HepG2 (cell line): ENCODE data around the gene PUS7. TPM values are rescaled to one million over a fixed set of nuclear protein-coding genes. Genes with fewer than 3 reads are reported as not detected.

Experiments used
- ATAC-seq: fragments of 200-7000 bp; cut with Tn5 transposase; 3 replicates; pipeline ENCODE4 v1.9.1; 2020; ENCODE audit warnings: mild to moderate bottlenecking, moderate library complexity
- BruUV-seq: library from RNA; stranded (reverse); fragments of 400-500 nt; replicated peaks from 2 replicates; lab custom pipeline; 2021; lab: Mats Ljungman, UMichigan
- CTCF ChIA-PET: fragments of 300-600 bp; formaldehyde crosslinking; extraction: SDS; loops from one replicate; lab custom pipeline; 2021; ENCODE audit warnings: low total read pairs, inconsistent platforms, low intra/inter-chr PET ratio; lab: Yijun Ruan, JAX
- POLR2A ChIA-PET: fragments of 350-600 bp; sonication (Branson Sonifier 250); formaldehyde crosslinking; loops from one replicate; lab custom pipeline; 2020; ENCODE audit warnings: antibody characterized with exemption, inconsistent platforms; lab: Yijun Ruan, JAX
- DNase-seq: peaks from one replicate; pipeline ENCODE4 v3.0.0-alpha.2; 2015; ENCODE audit warnings: low spot score
- FAIRE-seq: peaks from 3 replicates; lab custom pipeline; 2011; peaks lifted over from hg19 to GRCh38; lab: Jason Lieb, UNC
- H2AFZ ChIP-seq: one replicate; pipeline ENCODE4 v1.6.1; 2011; ENCODE audit warnings: low read length, inconsistent platforms
- H3K27ac ChIP-seq: fragments of 300-600 bp; 3 replicates; pipeline ENCODE4 v1.8.0; 2011; ENCODE audit warnings: mixed run types, mild to moderate bottlenecking, mixed read lengths, low read length, inconsistent platforms; ENCODE audit not compliant: insufficient read depth; ENCODE audit errors: extremely low read length
- H3K27me3 ChIP-seq, 2 experiments: fragments of 200-600 bp in 1 of 2; 2 replicates in 1 of 2; 3 replicates in 1 of 2; pipeline versions ENCODE4 v1.6.0 to v1.8.0; 2011; ENCODE audit warnings: low read length in 2 of 2, mild to moderate bottlenecking in 2 of 2, moderate library complexity in 2 of 2, inconsistent platforms in 1 of 2; ENCODE audit not compliant: insufficient read depth in 2 of 2, control insufficient read depth in 1 of 2
- H3K36me3 ChIP-seq, 2 experiments: fragments of 200-600 bp in 1 of 2; replicated peaks in 1 of 2; 2 replicates in 1 of 2; 3 replicates in 1 of 2; pipeline versions ENCODE4 v1.5.1 to v1.8.0; 2011; ENCODE audit warnings: low read length in 2 of 2, inconsistent platforms in 1 of 2; ENCODE audit not compliant: insufficient read depth in 2 of 2, control insufficient read depth in 1 of 2
- H3K4me1 ChIP-seq: 2 replicates; pipeline ENCODE4 v1.5.1; 2012; ENCODE audit warnings: low read length, inconsistent platforms; ENCODE audit not compliant: insufficient read depth
- H3K4me2 ChIP-seq: 2 replicates; pipeline ENCODE4 v1.6.0; 2011; ENCODE audit warnings: low read depth, low read length, inconsistent platforms
- H3K4me3 ChIP-seq, 3 experiments: fragments of 200-600 bp in 1 of 3; sonication (generic), shearing (Covaris generic) in 1 of 3; replicated peaks in 1 of 3; 2 replicates each; pipeline ENCODE4 v1.5.1; 2011 to 2016; ENCODE audit warnings: low read length in 3 of 3, inconsistent platforms in 2 of 3, low read depth in 2 of 3, mild to moderate bottlenecking in 2 of 3, control low read depth in 1 of 3, mixed read lengths in 1 of 3; ENCODE audit not compliant: insufficient read depth in 1 of 3
- H3K79me2 ChIP-seq: one replicate; pipeline ENCODE4 v1.6.1; 2011; ENCODE audit warnings: low read length, inconsistent platforms; ENCODE audit not compliant: insufficient read depth
- H3K9ac ChIP-seq: 2 replicates; pipeline ENCODE4 v1.6.0; 2011; ENCODE audit warnings: mild to moderate bottlenecking, low read depth, low read length, inconsistent platforms; ENCODE audit not compliant: insufficient read depth
- H3K9me3 ChIP-seq: 2 replicates; pipeline ENCODE4 v1.5.1; 2012; ENCODE audit warnings: mild to moderate bottlenecking, low read length
- H4K20me1 ChIP-seq: 2 replicates; pipeline ENCODE4 v1.6.0; 2011; ENCODE audit warnings: inconsistent platforms, mild to moderate bottlenecking, low read length, moderate library complexity; ENCODE audit not compliant: insufficient read depth
- CTCF ChIP-seq: sonication (generic); formaldehyde crosslinking; IDR thresholded peaks from 2 replicates; pipeline ENCODE4 v1.5.0; 2020; ENCODE audit warnings: mild to moderate bottlenecking, missing genetic modification reagents, moderate library complexity
- E2F1 ChIP-seq: sonication (generic); formaldehyde crosslinking; IDR thresholded peaks from 2 replicates; pipeline ENCODE4 v1.5.0; 2020; ENCODE audit warnings: missing genetic modification reagents
- FOXA1 ChIP-seq, 2 experiments: fragments of 450-650 bp in 1 of 2; sonication (generic) in 1 of 2; formaldehyde crosslinking in 1 of 2; IDR thresholded peaks; 2 replicates each; pipeline versions ENCODE4 v1.4.0 to v1.6.1; 2016 to 2020; ENCODE audit warnings: missing genetic modification reagents in 1 of 2
- HMGXB4 ChIP-seq, 2 experiments: sonication (generic) in 1 of 2; formaldehyde crosslinking in 1 of 2; IDR thresholded peaks; 2 replicates each; pipeline versions ENCODE4 v1.4.0 to v1.6.1; 2018 to 2020; ENCODE audit warnings: missing genetic modification reagents in 2 of 2, borderline replicate concordance in 1 of 2, low read depth in 1 of 2, mild to moderate bottlenecking in 1 of 2, missing biosample characterization in 1 of 2
- ISL2 ChIP-seq: sonication (generic); formaldehyde crosslinking; IDR thresholded peaks from 2 replicates; pipeline ENCODE4 v1.5.0; 2020; ENCODE audit warnings: missing genetic modification reagents
- KAT8 ChIP-seq: IDR thresholded peaks from 2 replicates; pipeline ENCODE4 v1.6.1; 2016; ENCODE audit warnings: missing genetic modification reagents, missing compliant biosample characterization
- NONO ChIP-seq, 2 experiments: fragments of 450-650 bp in 1 of 2; sonication (generic) in 1 of 2; formaldehyde crosslinking in 1 of 2; IDR thresholded peaks in 1 of 2; conservative IDR thresholded peaks in 1 of 2; 2 replicates each; pipeline versions ENCODE4 v1.6.1 to v1.8.0; 2017 to 2022; ENCODE audit warnings: mild to moderate bottlenecking in 1 of 2, missing genetic modification reagents in 1 of 2, moderate library complexity in 1 of 2
- SMC3 ChIP-seq: IDR thresholded peaks from 2 replicates; pipeline ENCODE4 v1.6.1; 2011; ENCODE audit warnings: low read length, improper control_type of control experiment
- SNAI1 ChIP-seq: sonication (generic); formaldehyde crosslinking; IDR thresholded peaks from 2 replicates; pipeline ENCODE4 v1.5.0; 2020; ENCODE audit warnings: mild to moderate bottlenecking, missing genetic modification reagents, borderline replicate concordance
- STAG1 ChIP-seq: sonication (generic); formaldehyde crosslinking; IDR thresholded peaks from 2 replicates; pipeline ENCODE4 v1.4.0; 2020; ENCODE audit warnings: missing genetic modification reagents
- TEAD3 ChIP-seq: optimal IDR thresholded peaks from 2 replicates; pipeline ENCODE3; 2016; ENCODE audit warnings: borderline replicate concordance
- ZMYM4 ChIP-seq: sonication (generic); formaldehyde crosslinking; IDR thresholded peaks from 2 replicates; pipeline ENCODE4 v1.8.1; 2023; ENCODE audit warnings: mild to moderate bottlenecking, missing genetic modification reagents
- ZNF335 ChIP-seq: sonication (generic); formaldehyde crosslinking; IDR thresholded peaks from 2 replicates; pipeline ENCODE4 v1.4.0; 2020; ENCODE audit warnings: missing genetic modification reagents
- ZNF724P ChIP-seq: sonication (generic); formaldehyde crosslinking; IDR thresholded peaks from 2 replicates; pipeline ENCODE4 v1.8.0; 2022; ENCODE audit warnings: missing genetic modification reagents, borderline replicate concordance
- WGBS: methylation state at CpG from one replicate; pipeline ENCODE4 v1.1.6; 2017; ENCODE audit warnings: low lambda C conversion rate; 5-methylcytosine and 5-hydroxymethylcytosine counted together
- in situ Hi-C: cut with HindIII; loops from 2 replicates; pipeline ENCODE4 v1.10.0; 2017; ENCODE audit warnings: low pct_unique_long_range_greater_than_20kb; ENCODE audit not compliant: extremely low pct_ligation_motif_present
- intact Hi-C: fragments of 100-400 bp; cut with micrococcal nuclease; formaldehyde crosslinking; loops from one replicate; pipeline ENCODE4 v1.10.0; 2022; ENCODE audit not compliant: unreplicated experiment
- polyA plus RNA-seq, 8 experiments: library from polyadenylated mRNA; depleted of rRNA in 3 of 8; stranded (reverse) in 7 of 8; unstranded in 1 of 8; fragments of >200 nt; fragmentation: Illumina TruSeq in 4 of 8; extraction: Trizol in 4 of 8; gene quantifications; 2 replicates each; pipeline versions ENCODE4 v1.2.1 to v1.2.3, GENCODE V29; 2011 to 2016; ENCODE audit warnings: low read depth in 4 of 8, missing spikeins in 1 of 8, mixed read lengths in 1 of 8; ENCODE audit not compliant: insufficient read depth in 1 of 8
- total RNA-seq, 5 experiments: library from RNA; depleted of rRNA; stranded (reverse); fragments of >200 nt; fragmentation: Illumina TruSeq; extraction: Trizol; gene quantifications; 2 replicates each; pipeline ENCODE4 v1.2.3, GENCODE V29; 2016; ENCODE audit warnings: low read depth in 1 of 5
- TF ChIP-seq, protein P1 (sequence below): IDR thresholded peaks from 2 replicates; pipeline ENCODE4 v1.6.1; 2016; ENCODE audit warnings: low read depth

Gene PUS7
- total and polyA plus RNA-seq, 2 of the 13 experiments (the other 11 are each of a cell fraction or from before 2014, with no cell fraction given): 14.4 to 41.2 TPM

DNA sequence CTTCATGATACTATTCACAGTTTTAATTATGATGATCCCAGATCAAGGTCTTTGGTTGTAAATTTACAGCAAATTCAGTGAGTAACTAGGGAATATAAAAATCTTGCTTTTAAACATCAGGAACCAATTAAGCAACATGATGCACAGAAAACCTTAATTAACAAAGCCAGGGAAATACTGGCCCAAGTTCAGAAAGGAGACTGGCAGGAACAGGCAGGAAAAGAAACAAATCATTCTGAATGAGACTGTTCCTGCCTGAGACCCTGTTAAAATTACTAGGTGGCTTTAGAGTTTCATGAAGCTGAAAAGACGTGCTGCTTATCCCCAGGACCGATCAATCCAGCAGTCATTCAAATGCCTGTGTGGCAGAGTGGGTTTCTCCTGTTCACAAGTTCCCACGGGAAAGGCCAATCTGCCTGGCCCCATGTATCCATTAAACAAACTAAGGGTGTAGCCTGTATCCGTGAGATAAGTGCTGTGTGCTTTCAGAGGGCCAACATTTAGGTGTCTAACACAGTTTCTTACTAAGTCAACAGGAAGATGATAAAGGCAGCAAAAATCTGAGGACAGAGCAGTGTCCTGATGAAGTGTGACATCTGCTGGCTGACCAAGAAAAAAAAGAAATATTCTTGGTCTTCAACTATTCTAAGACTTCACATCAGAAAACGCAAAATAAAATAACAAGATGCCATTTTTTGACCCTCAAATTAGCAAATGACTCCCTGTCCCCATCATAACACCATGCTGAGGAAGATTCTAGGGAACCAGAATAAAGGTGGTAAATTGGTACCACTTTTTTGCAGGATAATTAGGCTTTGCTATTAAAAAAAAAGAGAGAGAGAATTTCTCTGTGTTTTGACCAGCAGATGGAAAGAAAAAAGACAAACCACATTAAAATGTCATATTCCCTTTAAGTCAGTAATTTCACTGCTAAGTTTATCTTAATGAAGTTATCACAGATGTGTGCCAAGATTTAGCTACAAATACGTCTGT, 34.2 kb downstream of the PUS7 start:
- H3K79me2 ChIP-seq: no peaks in the 10 kb centered on the region
- WGBS: 76% methylated on average over 6 of the region's 6 CpGs
- CTCF ChIA-PET: no interaction called here
- no peak overlapping the region for H2AFZ ChIP-seq
- H3K4me1 ChIP-seq: 0 out of 2 replicates have a peak, but pooled peaks cover 5% of the 10 kb centered on the region
- H3K9me3 ChIP-seq: no peaks in the 10 kb centered on the region
- H3K4me3 ChIP-seq: no peak overlapping the region
- H3K4me2 ChIP-seq: no peak overlapping the region
- no peak overlapping the region for H3K9ac ChIP-seq
- no peak overlapping the region for H3K27ac ChIP-seq
- H3K27me3 ChIP-seq: no peaks in the 10 kb centered on the region
- H4K20me1 ChIP-seq: no peaks in the 10 kb centered on the region
- peaks cover 8 to 34% of the 10 kb centered on the region in 2 experiments for H3K36me3 ChIP-seq
- in situ Hi-C loops (no loop called here), intact Hi-C loops (loop anchor here (1.0 to 5.0 kb wide), 2 partner anchors 87 to 566 kb away; no protein-coding TSS in a partner anchor)
- FAIRE-seq (no peak), DNase-seq (peak; percentile 62), ATAC-seq (peak; percentile 84)
- BruUV-seq: no TSS peak
- POLR2A ChIA-PET: no interaction called here
- TF ChIP-seq HMGXB4 (CRISPR knock-in tag; IDR thresholded peaks at IDR 0.05; ENCODE audit: borderline replicate concordance in 1 of 2, low read depth in 1 of 2) (0 out of 4 replicates have a peak, but pooled peaks of 1 of the 2 experiments have one; percentile 35), SNAI1 (CRISPR knock-in tag) (no peak), FOXA1 (IDR thresholded peaks at IDR 0.05) (no peak), FOXA1 (CRISPR knock-in tag; IDR thresholded peaks at IDR 0.05) (peak; percentile 78), E2F1 (CRISPR knock-in tag) (no peak), ISL2 (CRISPR knock-in tag) (no peak), SMC3 (peak; percentile 45), TEAD3 (CRISPR knock-in tag) (peak; percentile 37), CTCF (CRISPR knock-in tag) (peak; percentile 65), NONO (IDR thresholded peaks at IDR 0.05) (no peak), NONO (CRISPR knock-in tag; conservative IDR thresholded peaks at IDR 0.05) (no peak), ZMYM4 (CRISPR knock-in tag) (0 out of 2 replicates have a peak, but pooled peaks have one; percentile 22), STAG1 (CRISPR knock-in tag) (peak; percentile 66), ZNF724P (CRISPR knock-in tag) (no peak), KAT8 (CRISPR knock-in tag) (0 out of 2 replicates have a peak, but pooled peaks have one; percentile 17), ZNF335 (0 out of 2 replicates have a peak, but pooled peaks have one; percentile 49)
- TF ChIP-seq, protein P1, sequence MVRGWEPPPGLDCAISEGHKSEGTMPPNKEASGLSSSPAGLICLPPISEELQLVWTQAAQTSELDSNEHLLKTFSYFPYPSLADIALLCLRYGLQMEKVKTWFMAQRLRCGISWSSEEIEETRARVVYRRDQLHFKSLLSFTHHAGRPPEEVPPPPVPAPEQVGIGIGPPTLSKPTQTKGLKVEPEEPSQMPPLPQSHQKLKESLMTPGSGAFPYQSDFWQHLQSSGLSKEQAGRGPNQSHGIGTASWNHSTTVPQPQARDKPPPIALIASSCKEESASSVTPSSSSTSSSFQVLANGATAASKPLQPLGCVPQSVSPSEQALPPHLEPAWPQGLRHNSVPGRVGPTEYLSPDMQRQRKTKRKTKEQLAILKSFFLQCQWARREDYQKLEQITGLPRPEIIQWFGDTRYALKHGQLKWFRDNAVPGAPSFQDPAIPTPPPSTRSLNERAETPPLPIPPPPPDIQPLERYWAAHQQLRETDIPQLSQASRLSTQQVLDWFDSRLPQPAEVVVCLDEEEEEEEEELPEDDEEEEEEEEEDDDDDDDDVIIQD (CRISPR knock-in tag): peak; percentile 61; the same call in 1 of the 2 replicates
